NCI-H460 (cell line): Measurements from ENCODE around the gene ALDH1B1. TPM values are rescaled to one million over a fixed set of nuclear protein-coding genes. Genes with fewer than 3 reads are reported as not detected.
"Not testable (repeated sequence)": the region's sequence is repeated elsewhere in the genome, so short reads cannot be mapped to it uniquely, and the experiment has no call there.

Source experiments
- DNase-seq: peaks from one replicate; pipeline ENCODE4 v3.0.0-alpha.2; 2016; ENCODE audit warnings: low read depth; ENCODE audit errors: extremely low read depth
- total RNA-seq: library from RNA; depleted of rRNA; stranded (reverse); fragments of >200 nt; shearing (Covaris generic); gene quantifications from 2 replicates; pipeline ENCODE4 v1.2.3, GENCODE V29; 2014

ALDH1B1 gene
- total RNA-seq, 1 experiment from 2014 or later, result 22.6 TPM

DNA sequence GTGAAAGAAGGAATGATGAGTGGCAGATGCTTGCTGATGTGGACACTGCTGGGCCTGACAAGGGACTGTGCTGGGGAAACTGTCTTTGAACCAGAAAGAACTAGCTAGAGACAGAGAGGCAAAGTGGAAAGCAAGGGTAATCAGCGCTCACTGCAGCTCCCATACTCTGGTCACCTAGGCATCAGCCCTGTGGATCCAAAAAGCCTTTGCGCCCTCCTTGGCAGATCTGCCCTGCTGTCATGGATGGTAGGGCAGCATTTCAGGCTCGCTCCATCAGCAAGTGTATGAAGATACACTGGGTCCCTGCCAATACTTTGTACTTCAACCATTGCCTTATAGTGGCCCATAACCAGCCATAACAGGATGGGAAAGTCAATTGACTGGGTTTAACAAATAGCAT, 6.6 kb upstream of the ALDH1B1 start:
- no peak for DNase-seq

GRCh38 chr9:38386319-38386895, 6.1 kb upstream of the ALDH1B1 start:
- DNase-seq, result no peak

DNA sequence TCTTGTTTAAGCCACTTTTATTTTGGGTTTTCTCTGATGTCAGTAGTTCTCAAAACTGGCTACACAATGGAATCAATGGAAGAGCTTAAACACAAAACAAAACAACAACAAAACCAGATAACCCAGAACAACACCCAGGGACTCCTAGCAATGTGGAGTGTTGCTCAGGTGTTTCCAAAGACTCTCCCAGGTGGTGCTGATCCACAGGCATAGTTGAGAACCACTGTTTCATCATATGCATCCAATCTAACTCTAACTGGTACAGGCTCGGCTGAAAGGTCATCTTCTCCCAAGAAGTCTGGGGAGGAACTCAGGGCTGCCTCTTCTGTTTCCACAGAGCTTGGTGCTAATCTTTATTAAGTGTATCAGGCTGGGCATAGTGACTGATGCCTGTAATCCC, 5.4 kb upstream of the ALDH1B1 start:
- no peak for DNase-seq

DNA sequence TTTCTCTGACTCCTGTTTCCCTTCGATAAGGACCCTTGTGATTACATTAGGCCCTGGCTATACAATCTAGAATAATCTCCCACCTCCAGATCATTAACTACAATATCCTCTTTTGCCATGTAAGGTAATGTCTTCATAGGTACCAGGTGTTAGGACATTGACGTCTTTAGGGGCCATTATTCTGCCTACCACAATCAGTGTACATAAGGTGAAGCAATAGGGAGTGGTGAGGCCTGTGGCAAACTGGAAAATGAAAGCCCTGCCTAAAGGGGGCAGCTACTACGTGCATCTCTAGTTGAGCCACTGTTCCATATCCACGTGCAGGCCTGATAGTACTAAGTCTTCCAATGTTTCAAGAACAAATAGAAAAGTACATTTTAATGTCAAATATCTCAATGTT, 4.8 kb upstream of the ALDH1B1 start:
- DNase-seq, result no peak

DNA sequence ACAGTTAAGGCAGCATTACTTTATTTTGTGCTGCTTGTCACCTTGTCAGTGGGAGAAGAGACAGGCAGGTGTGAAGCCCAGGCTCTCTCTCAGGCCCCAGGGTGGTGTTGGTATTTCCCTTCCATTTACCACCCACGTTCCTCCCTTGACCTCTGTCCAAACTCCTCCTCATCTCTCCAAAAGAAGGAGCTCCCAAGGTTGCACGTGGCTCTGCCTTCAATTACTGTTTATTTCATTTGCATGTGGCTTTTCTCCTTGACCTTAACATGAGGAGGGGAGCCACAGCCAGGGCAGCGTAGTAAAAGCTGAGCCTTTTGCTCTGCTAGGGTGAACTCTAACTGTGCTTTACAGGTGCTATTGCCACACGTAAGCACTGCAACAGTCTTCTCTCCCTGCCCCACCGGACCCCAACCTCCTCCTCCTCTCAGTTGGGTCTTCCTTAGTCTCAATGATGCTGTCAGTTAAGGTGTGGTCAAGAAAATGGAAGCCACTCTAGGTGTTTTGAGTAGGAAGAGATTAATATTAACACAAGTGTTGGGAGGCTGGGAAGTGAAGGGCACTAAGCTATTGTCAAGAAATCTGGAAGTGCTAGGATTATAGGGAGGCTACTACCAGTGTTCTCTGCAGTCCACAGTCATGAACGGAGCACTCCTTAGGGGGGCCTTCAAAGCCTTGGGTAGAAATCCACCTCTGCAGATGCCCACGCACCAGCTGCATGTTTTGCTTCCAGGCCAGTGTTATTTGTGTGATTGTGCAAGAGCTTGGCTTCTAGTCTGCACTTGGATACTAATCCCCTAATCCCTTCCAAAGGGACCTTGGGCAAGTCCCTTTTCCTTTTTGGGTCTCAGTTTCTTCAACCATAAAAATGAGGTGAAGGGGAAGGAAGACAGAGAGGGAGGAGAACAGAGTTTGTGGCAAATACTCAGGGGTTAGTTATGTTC, 3.9 kb upstream of the ALDH1B1 start:
- DNase-seq, result no peak

- no peak for DNase-seq
Measured at GRCh38 chr9:38389313-38389712, 3.2 kb upstream of the ALDH1B1 start.

GRCh38 chr9:38390442-38390841, 2.1 kb upstream of the ALDH1B1 start:
- no peak for DNase-seq

GRCh38 chr9:38390851-38391250, 1.7 kb upstream of the ALDH1B1 start:
- no peak for DNase-seq

GRCh38 chr9:38391278-38392118, 1.0 kb upstream of the ALDH1B1 start:
- no peak for DNase-seq

DNA sequence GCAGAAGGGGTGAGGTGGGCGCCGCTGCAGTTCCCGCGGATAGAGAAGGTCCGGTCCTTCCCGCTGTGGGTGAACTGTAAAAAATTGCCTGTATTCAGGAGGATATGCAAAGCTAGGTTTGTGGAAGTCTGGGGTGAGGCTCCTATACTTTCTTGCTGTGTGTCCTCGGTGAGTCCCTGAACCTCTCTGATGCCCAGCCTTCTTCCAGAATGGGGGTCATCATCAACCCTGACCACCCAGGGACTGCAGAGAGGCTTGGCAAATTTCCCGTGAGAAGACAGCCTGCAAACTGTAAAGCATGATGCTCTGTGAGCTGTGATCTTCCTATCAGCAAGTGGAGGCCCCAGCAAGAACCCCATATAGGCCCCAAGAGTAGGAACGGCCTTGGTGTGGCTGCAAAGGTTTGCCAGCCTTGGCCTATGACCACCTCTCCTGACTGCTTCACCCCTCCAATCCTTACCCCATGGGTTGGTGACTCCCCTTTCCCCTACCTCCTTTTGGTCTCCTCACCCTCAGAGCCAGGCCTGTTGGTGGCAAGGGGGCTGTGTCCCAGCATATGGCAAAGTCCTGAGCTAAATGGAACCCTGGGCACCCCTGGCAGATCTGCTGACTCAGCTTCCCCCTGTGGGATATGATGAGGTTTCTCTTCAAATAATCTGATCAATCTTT, 760 bp downstream of the ALDH1B1 start:
- DNase-seq, result no peak

DNA sequence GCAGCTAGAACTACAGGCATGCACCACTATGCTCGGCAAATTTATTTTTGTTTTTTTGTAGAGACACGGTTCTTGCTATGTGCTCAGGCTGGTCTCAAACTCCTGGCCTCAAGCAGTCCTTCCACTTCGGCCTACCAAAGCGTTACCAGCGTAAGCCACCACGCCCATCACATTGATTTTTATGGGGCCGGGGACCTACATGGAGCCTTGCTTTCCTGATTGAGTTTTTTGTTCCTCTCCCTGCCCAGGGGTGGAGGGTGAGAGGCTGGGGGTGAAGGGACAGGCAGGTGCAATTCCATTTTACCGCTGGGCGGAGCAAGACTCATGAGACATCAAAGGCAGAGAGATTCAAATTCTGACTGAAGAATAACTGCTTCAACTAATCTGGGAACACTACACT, 1.9 kb downstream of the ALDH1B1 start:
- DNase-seq, result no peak

- no peak for DNase-seq
Measured at GRCh38 chr9:38395653-38396370, 3.3 kb downstream of the ALDH1B1 start.

DNA sequence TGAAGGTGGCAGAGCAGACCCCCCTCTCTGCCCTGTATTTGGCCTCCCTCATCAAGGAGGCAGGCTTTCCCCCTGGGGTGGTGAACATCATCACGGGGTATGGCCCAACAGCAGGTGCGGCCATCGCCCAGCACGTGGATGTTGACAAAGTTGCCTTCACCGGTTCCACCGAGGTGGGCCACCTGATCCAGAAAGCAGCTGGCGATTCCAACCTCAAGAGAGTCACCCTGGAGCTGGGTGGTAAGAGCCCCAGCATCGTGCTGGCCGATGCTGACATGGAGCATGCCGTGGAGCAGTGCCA, 3.8 kb downstream of the ALDH1B1 start:
- no peak for DNase-seq

- DNase-seq, result not testable (repeated sequence)
Measured at GRCh38 chr9:38399191-38399590, 6.7 kb downstream of the ALDH1B1 start.

GRCh38 chr9:38401994-38402393, 9.5 kb downstream of the ALDH1B1 start:
- no peak for DNase-seq

DNA sequence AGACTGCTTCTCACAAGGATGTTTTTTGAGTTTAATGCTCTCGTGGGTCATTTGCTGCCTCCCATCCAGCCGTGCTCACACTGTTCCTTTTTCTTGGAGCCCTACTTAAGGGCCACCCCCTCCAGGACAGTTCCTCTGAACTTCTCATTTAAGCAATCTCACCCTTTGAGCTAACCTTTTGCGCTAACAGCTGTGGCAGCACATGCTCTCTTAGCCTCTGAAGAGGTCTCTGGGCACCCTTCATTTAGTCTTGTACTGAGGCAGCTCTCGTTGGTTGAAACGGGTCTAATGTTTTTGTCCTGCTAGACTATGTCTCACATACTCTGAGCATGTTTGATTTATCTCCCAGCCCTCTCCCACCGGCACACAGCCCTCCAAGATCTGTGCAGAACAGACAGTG, 11.8 kb downstream of the ALDH1B1 start:
- DNase-seq, result no peak

GRCh38 chr9:38405785-38406184, 13.3 kb downstream of the ALDH1B1 start:
- no peak for DNase-seq

DNA sequence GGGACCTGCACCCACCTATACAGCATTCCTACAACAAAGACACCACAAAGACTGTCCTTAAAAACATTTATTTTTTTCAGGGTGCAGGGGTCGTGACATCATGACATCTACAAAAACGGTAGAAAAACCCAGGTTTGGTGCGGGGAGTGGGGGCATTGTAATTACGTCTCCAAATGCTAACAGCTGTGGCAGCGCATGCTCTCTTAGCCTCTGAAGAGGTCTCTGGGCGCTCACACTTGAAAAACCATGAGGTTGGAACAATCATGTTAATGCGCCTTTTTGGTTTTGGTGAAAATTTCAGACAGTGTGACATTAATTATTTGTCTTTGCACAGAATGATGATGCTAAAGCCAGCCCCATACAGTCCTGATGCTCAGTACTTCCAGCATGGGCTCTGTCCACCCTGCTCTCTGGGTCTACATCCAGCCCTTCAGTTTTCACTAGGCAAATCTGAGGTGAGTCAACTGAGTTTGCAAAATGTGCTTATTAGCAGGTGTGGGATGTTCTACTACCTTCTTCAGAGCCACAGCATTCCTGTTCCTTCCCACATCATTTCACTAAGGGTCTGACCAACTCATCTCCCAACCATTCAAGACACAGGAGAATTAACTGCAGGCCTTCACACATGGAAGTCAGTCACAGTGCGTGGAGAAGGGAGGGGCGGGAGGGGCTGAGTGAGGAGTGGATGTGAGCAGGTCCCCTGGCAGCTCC, 14.1 kb downstream of the ALDH1B1 start:
- no peak for DNase-seq

DNA sequence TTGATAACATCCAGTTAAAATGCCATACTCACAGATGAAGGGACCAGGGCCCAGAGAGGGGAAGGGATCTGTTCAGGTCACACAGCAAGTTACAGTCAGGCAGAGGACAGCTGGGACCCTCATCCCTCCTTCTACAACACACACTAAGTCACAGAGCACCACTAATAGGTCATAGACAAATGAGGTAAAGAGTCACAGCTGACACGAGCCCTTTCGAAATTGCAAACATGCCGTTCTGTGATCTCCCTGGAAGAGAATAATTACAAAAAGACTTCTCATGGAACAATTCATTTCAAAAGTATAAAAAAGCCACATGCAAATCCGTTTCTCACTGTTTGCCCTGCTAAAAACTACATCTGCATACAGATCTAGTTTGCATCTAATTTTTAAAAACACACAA, 16.2 kb downstream of the ALDH1B1 start:
- DNase-seq, result no peak

- no peak for DNase-seq
Measured at GRCh38 chr9:38412751-38413150, 20.2 kb downstream of the ALDH1B1 start.
